GM12878 (cell line): ENCODE data around the gene UBAC2. TPM values are rescaled to one million over a fixed set of nuclear protein-coding genes. Genes with fewer than 3 reads are reported as not detected.
A peak's percentile ranks its signal among the peaks of the same experiment; 100 is the strongest.

Source experiments
- ATAC-seq: fragments of 200-7000 bp; cut with Tn5 transposase; 3 replicates; pipeline ENCODE4 v1.9.1; 2020; ENCODE audit warnings: mild to moderate bottlenecking, moderate library complexity
- BruUV-seq: library from RNA; stranded (reverse); fragments of 400-500 nt; replicated peaks from 2 replicates; lab custom pipeline; 2021; lab: Mats Ljungman, UMichigan
- CTCF ChIA-PET: fragments of 300-600 bp; sonication (Branson Sonifier 250); formaldehyde crosslinking; extraction: SDS; loops from one replicate; lab custom pipeline; 2021; ENCODE audit warnings: inconsistent platforms; lab: Yijun Ruan, JAX
- POLR2A ChIA-PET: fragments of 350-600 bp; formaldehyde crosslinking; extraction: SDS; loops from one replicate; lab custom pipeline; 2021; ENCODE audit warnings: inconsistent platforms; lab: Charles Lee
- RAD21 ChIA-PET: fragments of 300-600 bp; sonication (Branson Sonifier 250); formaldehyde crosslinking; loops from one replicate; lab custom pipeline; 2023; ENCODE audit warnings: antibody characterized with exemption; ENCODE audit not compliant: unreplicated experiment; lab: Charles Lee
- SMC1A ChIA-PET: fragments of 300-600 bp; sonication (Branson Sonifier 250); formaldehyde crosslinking; loops from one replicate; lab custom pipeline; 2023; ENCODE audit not compliant: unreplicated experiment, uncharacterized antibody; lab: Charles Lee
- DNase-seq: peaks from one replicate; pipeline ENCODE4 v3.0.0-alpha.2; 2011; ENCODE audit warnings: low read depth, low spot score
- FAIRE-seq: peaks from 3 replicates; lab custom pipeline; 2011; peaks lifted over from hg19 to GRCh38; lab: Jason Lieb, UNC
- H2AFZ ChIP-seq: 2 replicates; pipeline ENCODE4 v1.6.0; 2011; ENCODE audit warnings: low read depth, low read length, control low read depth; ENCODE audit not compliant: control insufficient read depth
- H3K27ac ChIP-seq: 2 replicates; pipeline ENCODE4 v1.5.1; 2011; ENCODE audit warnings: control low read depth; ENCODE audit not compliant: control insufficient read depth, insufficient read depth
- H3K27me3 ChIP-seq, 2 experiments: replicated peaks in 1 of 2; 2 replicates each; pipeline versions ENCODE4 v1.6.0 to v1.6.1; 2011; ENCODE audit warnings: low read length in 1 of 2; ENCODE audit not compliant: control insufficient read depth in 2 of 2, insufficient read depth in 2 of 2
- H3K36me3 ChIP-seq, 2 experiments: 2 replicates each; pipeline ENCODE4 v1.5.1; 2011; ENCODE audit warnings: low read length in 1 of 2; ENCODE audit not compliant: control insufficient read depth in 2 of 2, insufficient read depth in 2 of 2
- H3K4me1 ChIP-seq: 2 replicates; pipeline ENCODE4 v1.6.1; 2011; ENCODE audit warnings: mild to moderate bottlenecking, low read length, moderate library complexity, mixed read lengths; ENCODE audit not compliant: control insufficient read depth, insufficient read depth
- H3K4me2 ChIP-seq: 2 replicates; pipeline ENCODE4 v1.6.0; 2011; ENCODE audit warnings: control low read depth; ENCODE audit not compliant: control insufficient read depth, insufficient read depth
- H3K4me3 ChIP-seq: fragments of 200-600 bp; sonication (generic); 2 replicates; pipeline ENCODE4 v1.5.1; 2016
- H3K79me2 ChIP-seq: 2 replicates; pipeline ENCODE4 v1.6.0; 2011; ENCODE audit warnings: low read length; ENCODE audit not compliant: control insufficient read depth, insufficient read depth
- H3K9ac ChIP-seq: 2 replicates; pipeline ENCODE4 v1.8.0; 2011; ENCODE audit warnings: low read length, control low read depth, mixed read lengths; ENCODE audit not compliant: control insufficient read depth, insufficient read depth
- H3K9me3 ChIP-seq: replicated peaks from 3 replicates; pipeline ENCODE4 v1.5.1; 2011; ENCODE audit warnings: mild to moderate bottlenecking, low read length; ENCODE audit not compliant: control insufficient read depth, insufficient read depth
- H4K20me1 ChIP-seq: 2 replicates; pipeline ENCODE4 v1.6.0; 2011; ENCODE audit not compliant: control insufficient read depth, insufficient read depth
- ATF3 ChIP-seq: IDR thresholded peaks from 2 replicates; pipeline ENCODE4 v1.6.1; 2011; ENCODE audit warnings: low read depth, mild to moderate bottlenecking, low read length, moderate library complexity, borderline replicate concordance; ENCODE audit errors: extremely low read depth
- FOS ChIP-seq: IDR thresholded peaks from 3 replicates; pipeline ENCODE4 v1.6.1; 2011; ENCODE audit warnings: borderline replicate concordance; ENCODE audit not compliant: insufficient read length; ENCODE audit errors: extremely low read depth
- PAX5 ChIP-seq: IDR thresholded peaks from 2 replicates; pipeline ENCODE4 v1.6.1; 2011; ENCODE audit warnings: low read depth, low read length, borderline replicate concordance
- WGBS: methylation state at CpG from one replicate; pipeline ENCODE4 v1.1.6; 2016; ENCODE audit warnings: low lambda C conversion rate; ENCODE audit not compliant: insufficient replicate concordance, insufficient coverage; ENCODE audit errors: missing lambda C conversion rate; 5-methylcytosine and 5-hydroxymethylcytosine counted together
- in situ Hi-C: fragments of 300-500 bp; cut with MboI; formaldehyde crosslinking; loops from 9 replicates; pipeline ENCODE4 v1.14.3; 2018; ENCODE audit warnings: mixed read lengths
- intact Hi-C: fragments of 100-400 bp; cut with micrococcal nuclease; formaldehyde crosslinking; loops from one replicate; pipeline ENCODE4 v1.14.2; 2022; ENCODE audit not compliant: unreplicated experiment
- polyA plus RNA-seq, 11 experiments: library from polyadenylated mRNA; depleted of rRNA in 4 of 11; unstranded in 6 of 11; stranded (reverse) in 5 of 11; fragments of >200 nt; fragmentation: Nextera tagmentation in 4 of 11; fragmentation: Illumina TruSeq in 1 of 11; extraction: Ambion mirVana in 4 of 11; extraction: Trizol in 1 of 11; gene quantifications; 1 replicate in 1 of 11; 2 replicates in 10 of 11; pipeline versions ENCODE4 v1.2.1 to v1.2.3, GENCODE V29; 2011 to 2016; ENCODE audit warnings: inconsistent platforms in 2 of 11, missing spikeins in 2 of 11, low read depth in 1 of 11
- total RNA-seq, 4 experiments: library from RNA; depleted of rRNA in 3 of 4; stranded (reverse); fragments of >200 nt in 3 of 4; fragmentation: Illumina TruSeq in 1 of 4; extraction: Trizol in 1 of 4; gene quantifications; 2 replicates each; pipeline versions ENCODE4 v1.2.1 to v1.2.3, GENCODE V29; 2013 to 2021

Gene UBAC2
- total and polyA plus RNA-seq, 10 of the 15 experiments (the other 5 are each of a cell fraction or from before 2014, with no cell fraction given) = 3.0 to 54.6 (median 17.4) TPM

- CTCF ChIA-PET = interaction anchor here (0.9 to 2.1 kb wide), 5 partner anchors 9 to 154 kb away, joined by 3 to 6 read pairs (median 3); no protein-coding TSS in a partner anchor
- SMC1A ChIA-PET = interaction anchor here (0.6 to 3.9 kb wide), 6 partner anchors 9 to 147 kb away, joined by 3 to 30 read pairs (median 6); no protein-coding TSS in a partner anchor
These were observed 229.0 kb downstream of the UBAC2 start for GRCh38 chr13:99429670-99430069.

More at GRCh38 chr13:99429670-99430069, 229.0 kb downstream of the UBAC2 start:
- Histone ChIP-seq H3K79me2 (peaks cover 15% of the 10 kb centered on the region), H3K9me3 (peaks cover 14% of the 10 kb centered on the region; the same call in 2 of the 3 replicates), H2AFZ (no peak overlapping the region), H3K4me2 (peak overlapping the region; percentile 34; the same call in 1 of the 2 replicates), H3K36me3 (no peaks in the 10 kb centered on the region), H4K20me1 (no peaks in the 10 kb centered on the region), H3K4me3 (peak overlapping the region; percentile 61; the same call in 1 of the 2 replicates), H3K9ac (peak overlapping the region; percentile 4; the same call in 1 of the 2 replicates), H3K4me1 (peaks cover 59% of the 10 kb centered on the region), H3K27me3 (no peaks in the 10 kb centered on the region), H3K27ac (peak overlapping the region; percentile 57)
- no TSS peak for BruUV-seq
- ChIA-PET POLR2A (interaction anchor here (0.7 to 1.0 kb wide), 2 partner anchors 9 to 63 kb away, joined by 3 read pairs; no protein-coding TSS in a partner anchor), RAD21 (interaction anchor here (1.0 to 1.8 kb wide), 3 partner anchors 9 to 160 kb away, joined by 4 to 10 read pairs (median 5); no protein-coding TSS in a partner anchor)
- in situ Hi-C loops (no loop called here), intact Hi-C loops (loop anchor here (5.0 to 10.0 kb wide), 3 partner anchors 147 to 855 kb away; partner anchors contain the start of genes STK24 and UBAC2)
- FAIRE-seq = no peak
- 2% methylated on average over 10 of the region's 10 CpGs for WGBS
- TF ChIP-seq ATF3 (no peak), PAX5 (peak; percentile 82), FOS (no peak)
- DNase-seq = no peak
- ATAC-seq = no peak
